ENCODE results near the gene RGS7. TPM values are rescaled to one million over a fixed set of nuclear protein-coding genes. Genes with fewer than 3 reads are reported as not detected.

Gene RGS7
- total RNA-seq, 1 experiment from 2014 or later, result 0.10 TPM

GRCh38 chr1:241332987-241333386 lies 24.0 kb downstream of the RGS7 start:
- no peak for TF ChIP-seq TCF7L2 (IDR thresholded peaks at IDR 0.05; ENCODE audit: low read depth, low read length)
- TF ChIP-seq, protein P1, sequence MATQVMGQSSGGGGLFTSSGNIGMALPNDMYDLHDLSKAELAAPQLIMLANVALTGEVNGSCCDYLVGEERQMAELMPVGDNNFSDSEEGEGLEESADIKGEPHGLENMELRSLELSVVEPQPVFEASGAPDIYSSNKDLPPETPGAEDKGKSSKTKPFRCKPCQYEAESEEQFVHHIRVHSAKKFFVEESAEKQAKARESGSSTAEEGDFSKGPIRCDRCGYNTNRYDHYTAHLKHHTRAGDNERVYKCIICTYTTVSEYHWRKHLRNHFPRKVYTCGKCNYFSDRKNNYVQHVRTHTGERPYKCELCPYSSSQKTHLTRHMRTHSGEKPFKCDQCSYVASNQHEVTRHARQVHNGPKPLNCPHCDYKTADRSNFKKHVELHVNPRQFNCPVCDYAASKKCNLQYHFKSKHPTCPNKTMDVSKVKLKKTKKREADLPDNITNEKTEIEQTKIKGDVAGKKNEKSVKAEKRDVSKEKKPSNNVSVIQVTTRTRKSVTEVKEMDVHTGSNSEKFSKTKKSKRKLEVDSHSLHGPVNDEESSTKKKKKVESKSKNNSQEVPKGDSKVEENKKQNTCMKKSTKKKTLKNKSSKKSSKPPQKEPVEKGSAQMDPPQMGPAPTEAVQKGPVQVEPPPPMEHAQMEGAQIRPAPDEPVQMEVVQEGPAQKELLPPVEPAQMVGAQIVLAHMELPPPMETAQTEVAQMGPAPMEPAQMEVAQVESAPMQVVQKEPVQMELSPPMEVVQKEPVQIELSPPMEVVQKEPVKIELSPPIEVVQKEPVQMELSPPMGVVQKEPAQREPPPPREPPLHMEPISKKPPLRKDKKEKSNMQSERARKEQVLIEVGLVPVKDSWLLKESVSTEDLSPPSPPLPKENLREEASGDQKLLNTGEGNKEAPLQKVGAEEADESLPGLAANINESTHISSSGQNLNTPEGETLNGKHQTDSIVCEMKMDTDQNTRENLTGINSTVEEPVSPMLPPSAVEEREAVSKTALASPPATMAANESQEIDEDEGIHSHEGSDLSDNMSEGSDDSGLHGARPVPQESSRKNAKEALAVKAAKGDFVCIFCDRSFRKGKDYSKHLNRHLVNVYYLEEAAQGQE (IDR thresholded peaks at IDR 0.05; ENCODE audit: insufficient read depth in 1 of 2, low read depth in 2 of 2, low read length in 1 of 2), result no peak
- no peak for ATAC-seq
- DNase-seq (ENCODE audit: low read depth, low spot score), result no peak
- Histone ChIP-seq H3K4me3 (ENCODE audit: low read depth in 2 of 2, low read length in 2 of 2) (no peak overlapping the region), H3K27ac (ENCODE audit: low read length) (no peak overlapping the region), H3K36me3 (ENCODE audit: control insufficient read depth, insufficient read depth, low read length) (no peaks in the 10 kb centered on the region), H3K9me3 (ENCODE audit: control insufficient read depth, insufficient read depth, low read depth, low read length) (no peaks in the 10 kb centered on the region), H3K4me1 (ENCODE audit: control insufficient read depth, insufficient read depth, low read length) (no peaks in the 10 kb centered on the region), H3K27me3 (ENCODE audit: control insufficient read depth, insufficient read depth, low read length) (peaks cover 2% of the 10 kb centered on the region; the same call in 1 of the 2 replicates)
- POLR2A ChIA-PET, result interaction anchor here (0.6 kb wide), 1 partner anchor 251 kb away, joined by 3 read pairs; no protein-coding TSS in a partner anchor
- in situ Hi-C loops (cut with HindIII; ENCODE audit: low pct_unique_long_range_greater_than_20kb, low sequenced_read_pairs), result no loop called here
- BruUV-seq (replicated peaks), result no TSS peak
- intact Hi-C loops (cut with micrococcal nuclease; ENCODE audit: unreplicated experiment), result no loop called here
- CTCF ChIA-PET, result no interaction called here

DNA sequence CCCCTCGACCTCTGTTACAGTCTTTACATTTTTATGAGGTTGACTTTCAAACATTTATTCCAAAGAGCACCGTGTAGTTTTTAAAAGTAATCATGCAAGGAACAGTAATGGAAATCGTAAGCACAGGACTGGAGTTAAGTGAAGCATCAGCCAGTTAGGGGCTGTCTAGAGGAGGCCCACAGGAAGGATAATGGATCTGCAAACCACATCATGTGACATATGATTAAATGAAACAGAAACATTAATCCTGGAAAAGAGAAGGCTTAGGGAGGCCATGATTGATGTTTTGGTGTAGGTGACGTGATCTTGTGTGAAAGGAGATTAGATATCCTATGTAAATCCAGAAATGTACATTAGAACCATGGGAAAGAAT lies 25.0 kb downstream of the RGS7 start:
- Histone ChIP-seq H3K4me3 (ENCODE audit: low read depth in 2 of 2, low read length in 2 of 2) (no peak overlapping the region), H3K36me3 (ENCODE audit: control insufficient read depth, insufficient read depth, low read length) (no peaks in the 10 kb centered on the region), H3K27me3 (ENCODE audit: control insufficient read depth, insufficient read depth, low read length) (peaks cover 2% of the 10 kb centered on the region; the same call in 1 of the 2 replicates), H3K9me3 (ENCODE audit: control insufficient read depth, insufficient read depth, low read depth, low read length) (no peaks in the 10 kb centered on the region), H3K4me1 (ENCODE audit: control insufficient read depth, insufficient read depth, low read length) (no peaks in the 10 kb centered on the region), H3K27ac (ENCODE audit: low read length) (no peak overlapping the region)
- ChIA-PET POLR2A (no interaction called here), CTCF (no interaction called here)
- TF ChIP-seq CTCF (IDR thresholded peaks at IDR 0.05), result no peak
- no peak for TF ChIP-seq TCF7L2 (IDR thresholded peaks at IDR 0.05; ENCODE audit: low read depth, low read length)
- TF ChIP-seq, protein P1 (IDR thresholded peaks at IDR 0.05; ENCODE audit: insufficient read depth in 1 of 2, low read depth in 2 of 2, low read length in 1 of 2), result no peak
- BruUV-seq (replicated peaks), result no TSS peak
- in situ Hi-C loops (cut with HindIII; ENCODE audit: low pct_unique_long_range_greater_than_20kb, low sequenced_read_pairs), result no loop called here
- DNase-seq (ENCODE audit: low read depth, low spot score), result no peak
- no peak for ATAC-seq
- intact Hi-C loops (cut with micrococcal nuclease; ENCODE audit: unreplicated experiment), result no loop called here
